Breast epithelium (tissue), 4 donors: ENCODE data around the gene CDH18. TPM values are rescaled to one million over a fixed set of nuclear protein-coding genes. Genes with fewer than 3 reads are reported as not detected.

ENCODE experiments used
- DNase-seq, 2 donors: peaks; one replicate each; pipeline ENCODE4 v3.0.0-alpha.2; 2019; ENCODE audit warnings: low spot score in 2 of 2
- H3K27ac ChIP-seq, 2 donors: fragments of 200-600 bp; sonication (generic) in 1 of 2; one replicate each; pipeline ENCODE4 v1.5.1; 2016 to 2019; ENCODE audit warnings: mild to moderate bottlenecking in 1 of 2
- H3K27me3 ChIP-seq, 2 donors: fragments of 200-600 bp; sonication (generic) in 1 of 2; one replicate each; pipeline versions ENCODE4 v1.5.1 to v1.6.0; 2017 to 2019; ENCODE audit warnings: control low read depth in 1 of 2, mild to moderate bottlenecking in 1 of 2
- H3K36me3 ChIP-seq: fragments of 200-600 bp; one replicate; pipeline ENCODE4 v1.5.1; 2019
- H3K4me1 ChIP-seq, 2 donors: fragments of 200-600 bp; sonication (generic); one replicate each; pipeline ENCODE4 v1.5.1; 2016 to 2019; ENCODE audit warnings: control low read depth in 1 of 2
- H3K4me3 ChIP-seq, 3 donors: fragments of 200-600 bp; sonication (generic); 1 replicate in 2 of 3; 2 replicates in 1 of 3; pipeline ENCODE4 v1.5.1; 2016 to 2019; ENCODE audit warnings: mild to moderate bottlenecking in 3 of 3, moderate library complexity in 2 of 3
- H3K9me3 ChIP-seq, 2 donors: fragments of 200-600 bp; sonication (generic) in 1 of 2; one replicate each; pipeline ENCODE4 v1.5.1; 2016 to 2019; ENCODE audit warnings: control low read depth in 1 of 2
- POLR2A ChIP-seq: fragments of 450-650 bp; IDR thresholded peaks from one replicate; pipeline ENCODE4 v1.6.1; 2016; ENCODE audit warnings: antibody characterized with exemption, mild to moderate bottlenecking, moderate library complexity
- POLR2AphosphoS5 ChIP-seq, 3 donors: sonication (generic); formaldehyde crosslinking; IDR thresholded peaks; one replicate each; pipeline ENCODE4 v1.6.1; 2017; ENCODE audit warnings: antibody characterized with exemption in 3 of 3
- intact Hi-C: fragments of 100-400 bp; cut with DNase I; formaldehyde crosslinking; loops from one replicate; pipeline ENCODE4 v1.15.1; 2023; ENCODE audit warnings: low total_unique reads
- total RNA-seq, 3 donors: library from RNA; depleted of rRNA; stranded (reverse); fragments of >200 nt; gene quantifications; one replicate each; pipeline ENCODE4 v1.1.0, GENCODE V29; 2016
- TF ChIP-seq, protein P1 (sequence below), 3 donors: fragments of 450-650 bp; IDR thresholded peaks; one replicate each; pipeline ENCODE4 v1.5.1; 2016 to 2017; ENCODE audit warnings: antibody characterized with exemption in 3 of 3, mild to moderate bottlenecking in 3 of 3, moderate library complexity in 3 of 3

The CDH18 gene
- total RNA-seq, 3 donors from 2014 or later = not detected

GRCh38 chr5:19753579-19753978 is 234.4 kb downstream of the CDH18 start:
- DNase-seq = no peak
- H3K4me3 ChIP-seq = no peak overlapping the region

DNA sequence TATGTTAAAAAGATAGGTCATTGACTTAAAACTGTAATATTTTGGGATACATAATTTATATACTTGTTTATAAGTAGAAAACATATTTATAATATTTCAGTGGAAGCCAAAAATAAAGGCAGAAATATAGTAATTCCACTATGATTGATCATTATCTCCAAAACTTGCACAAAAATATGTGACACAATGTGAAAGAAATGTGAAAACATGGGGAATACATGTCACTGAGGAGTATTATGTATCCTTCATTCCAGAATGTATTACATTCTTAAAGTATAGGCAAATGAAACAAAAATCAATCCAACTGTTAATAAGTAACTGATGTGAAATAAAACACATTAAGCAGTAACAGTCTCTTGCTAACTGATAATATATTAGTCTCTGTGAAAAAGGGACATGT is 236.7 kb downstream of the CDH18 start:
- Histone ChIP-seq H3K4me3 (no peak overlapping the region), H3K9me3 (no peaks in the 10 kb centered on the region), H3K27ac (no peak overlapping the region), H3K36me3 (no peaks in the 10 kb centered on the region), H3K27me3 (no peaks in the 10 kb centered on the region), H3K4me1 (no peaks in the 10 kb centered on the region)
- intact Hi-C loops = no loop called here
- TF ChIP-seq POLR2A (no peak), POLR2AphosphoS5 (IDR thresholded peaks at IDR 0.05) (no peak)
- TF ChIP-seq, protein P1, sequence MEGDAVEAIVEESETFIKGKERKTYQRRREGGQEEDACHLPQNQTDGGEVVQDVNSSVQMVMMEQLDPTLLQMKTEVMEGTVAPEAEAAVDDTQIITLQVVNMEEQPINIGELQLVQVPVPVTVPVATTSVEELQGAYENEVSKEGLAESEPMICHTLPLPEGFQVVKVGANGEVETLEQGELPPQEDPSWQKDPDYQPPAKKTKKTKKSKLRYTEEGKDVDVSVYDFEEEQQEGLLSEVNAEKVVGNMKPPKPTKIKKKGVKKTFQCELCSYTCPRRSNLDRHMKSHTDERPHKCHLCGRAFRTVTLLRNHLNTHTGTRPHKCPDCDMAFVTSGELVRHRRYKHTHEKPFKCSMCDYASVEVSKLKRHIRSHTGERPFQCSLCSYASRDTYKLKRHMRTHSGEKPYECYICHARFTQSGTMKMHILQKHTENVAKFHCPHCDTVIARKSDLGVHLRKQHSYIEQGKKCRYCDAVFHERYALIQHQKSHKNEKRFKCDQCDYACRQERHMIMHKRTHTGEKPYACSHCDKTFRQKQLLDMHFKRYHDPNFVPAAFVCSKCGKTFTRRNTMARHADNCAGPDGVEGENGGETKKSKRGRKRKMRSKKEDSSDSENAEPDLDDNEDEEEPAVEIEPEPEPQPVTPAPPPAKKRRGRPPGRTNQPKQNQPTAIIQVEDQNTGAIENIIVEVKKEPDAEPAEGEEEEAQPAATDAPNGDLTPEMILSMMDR (IDR thresholded peaks at IDR 0.05) = no peak
- no peak for DNase-seq

More at GRCh38 chr5:19753579-19753978, 234.4 kb downstream of the CDH18 start:
- H3K36me3 ChIP-seq = no peaks in the 10 kb centered on the region
- no peaks in the 10 kb centered on the region for H3K9me3 ChIP-seq
- H3K27me3 ChIP-seq = no peaks in the 10 kb centered on the region
- H3K27ac ChIP-seq = no peak overlapping the region
- intact Hi-C loops = no loop called here
- TF ChIP-seq POLR2AphosphoS5 (IDR thresholded peaks at IDR 0.05) (no peak), POLR2A (no peak)
- TF ChIP-seq, protein P1 (IDR thresholded peaks at IDR 0.05) = no peak
- H3K4me1 ChIP-seq = no peaks in the 10 kb centered on the region

DNA sequence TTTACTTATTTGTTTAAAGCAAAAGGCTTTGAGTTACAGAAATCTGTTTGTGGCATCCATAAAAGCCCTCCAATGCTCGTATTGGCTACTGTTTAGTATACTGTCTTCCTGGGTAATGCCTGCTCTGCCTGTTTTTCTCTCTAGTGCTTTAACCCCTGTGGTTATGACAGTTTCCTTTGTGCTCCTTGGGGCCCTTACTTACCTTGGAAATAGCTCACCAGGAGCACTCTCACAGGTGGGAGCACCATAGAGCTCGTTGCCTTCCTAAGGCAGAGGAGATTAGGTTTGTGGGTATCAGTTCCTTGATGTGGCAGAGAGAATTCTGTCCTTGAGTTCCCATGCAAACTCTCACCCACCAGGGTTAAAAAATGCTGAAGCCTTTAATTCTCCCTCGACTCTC is 242.8 kb downstream of the CDH18 start:
- Histone ChIP-seq H3K4me1 (no peaks in the 10 kb centered on the region), H3K9me3 (no peaks in the 10 kb centered on the region), H3K27ac (no peak overlapping the region), H3K27me3 (no peaks in the 10 kb centered on the region), H3K4me3 (no peak overlapping the region), H3K36me3 (no peaks in the 10 kb centered on the region)
- intact Hi-C loops = no loop called here
- no peak for TF ChIP-seq POLR2AphosphoS5 (IDR thresholded peaks at IDR 0.05)
- TF ChIP-seq, protein P1 (IDR thresholded peaks at IDR 0.05) = no peak
- no peak for TF ChIP-seq POLR2A
- no peak for DNase-seq

- H3K27ac ChIP-seq = no peak overlapping the region
- H3K4me3 ChIP-seq = no peak overlapping the region
- H3K4me1 ChIP-seq = no peaks in the 10 kb centered on the region
- DNase-seq = no peak
- H3K36me3 ChIP-seq = no peaks in the 10 kb centered on the region
- H3K9me3 ChIP-seq = no peaks in the 10 kb centered on the region
- H3K27me3 ChIP-seq = no peaks in the 10 kb centered on the region
- intact Hi-C loops = no loop called here
- TF ChIP-seq, protein P1 (IDR thresholded peaks at IDR 0.05) = no peak
- TF ChIP-seq POLR2A = no peak
- no peak for TF ChIP-seq POLR2AphosphoS5 (IDR thresholded peaks at IDR 0.05)
Observed at GRCh38 chr5:19739671-19740070, 248.3 kb downstream of the CDH18 start.

- H3K36me3 ChIP-seq = no peaks in the 10 kb centered on the region
- peaks cover 5 to 10% of the 10 kb centered on the region in 2 donors for H3K9me3 ChIP-seq
- H3K27ac ChIP-seq = no peak overlapping the region
- no peak for DNase-seq
- no peaks in the 10 kb centered on the region for H3K4me1 ChIP-seq
- TF ChIP-seq POLR2A = no peak
- TF ChIP-seq, protein P1 (IDR thresholded peaks at IDR 0.05) = no peak
- no peak for TF ChIP-seq POLR2AphosphoS5 (IDR thresholded peaks at IDR 0.05)
- H3K4me3 ChIP-seq = no peak overlapping the region
- intact Hi-C loops = no loop called here
- no peaks in the 10 kb centered on the region for H3K27me3 ChIP-seq
Observed at GRCh38 chr5:19734776-19735175, 253.2 kb downstream of the CDH18 start.
